Neutrophil (primary cell): ENCODE data around the gene FRMD6.

Experiments used
- H3K27ac ChIP-seq: fragments of 200-600 bp; sonication (generic); 2 replicates; pipeline ENCODE4 v1.5.1; 2016; ENCODE audit warnings: mild to moderate bottlenecking, moderate library complexity
- H3K27me3 ChIP-seq: fragments of 200-600 bp; sonication (generic); 2 replicates; pipeline ENCODE4 v1.6.0; 2016; ENCODE audit warnings: mild to moderate bottlenecking
- H3K36me3 ChIP-seq: fragments of 200-600 bp; sonication (generic); 2 replicates; pipeline ENCODE4 v1.5.1; 2017
- H3K4me1 ChIP-seq, 2 experiments: fragments of 200-600 bp in 1 of 2; sonication (generic) in 1 of 2; 1 replicate in 1 of 2; 2 replicates in 1 of 2; pipeline versions ENCODE4 v1.5.1 to v1.6.1; 2013 to 2016; ENCODE audit warnings: low read depth in 1 of 2, low read length in 1 of 2, mild to moderate bottlenecking in 1 of 2, moderate library complexity in 1 of 2; ENCODE audit not compliant: control insufficient read depth in 1 of 2, insufficient read depth in 1 of 2
- H3K4me3 ChIP-seq, 2 experiments: fragments of 200-600 bp in 1 of 2; sonication (generic) in 1 of 2; 1 replicate in 1 of 2; 2 replicates in 1 of 2; pipeline ENCODE4 v1.5.1; 2013 to 2016; ENCODE audit warnings: low read depth in 1 of 2, low read length in 1 of 2, mild to moderate bottlenecking in 1 of 2, moderate library complexity in 1 of 2
- H3K9me3 ChIP-seq: fragments of 200-600 bp; sonication (generic); 2 replicates; pipeline ENCODE4 v1.5.1; 2016
- CTCF ChIP-seq: fragments of 200-600 bp; sonication (generic); IDR thresholded peaks from 2 replicates; pipeline ENCODE4 v1.5.1; 2016; ENCODE audit warnings: antibody characterized with exemption

Gene FRMD6

DNA sequence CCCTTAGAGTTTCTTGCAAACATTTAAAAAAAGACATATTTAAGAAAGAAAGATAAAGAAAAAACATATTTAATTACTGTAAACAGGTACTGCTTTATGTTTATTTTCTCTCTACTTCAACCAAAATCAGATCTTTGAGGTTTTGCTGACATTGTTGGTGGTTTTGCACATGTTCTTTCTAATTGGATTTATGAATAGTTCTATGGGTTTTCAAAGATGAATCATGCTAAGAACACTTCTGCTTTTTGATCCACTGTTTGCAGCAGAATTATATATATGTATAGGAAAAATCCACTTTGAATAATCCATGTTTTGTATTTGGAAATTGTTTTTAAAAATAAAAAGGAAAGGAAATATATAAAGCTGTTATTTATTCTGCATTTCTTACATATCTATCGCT lies 78.4 kb downstream of the FRMD6 start:
- Histone ChIP-seq H3K4me3 (no peak overlapping the region), H3K27me3 (no peaks in the 10 kb centered on the region), H3K4me1 (peaks cover 0 to 10% of the 10 kb centered on the region in 2 experiments), H3K27ac (no peak overlapping the region), H3K36me3 (no peaks in the 10 kb centered on the region), H3K9me3 (no peaks in the 10 kb centered on the region)
- TF ChIP-seq CTCF, result no peak

GRCh38 chr14:51730684-51731083 lies 79.0 kb downstream of the FRMD6 start:
- TF ChIP-seq CTCF, result no peak
- H3K9me3 ChIP-seq, result no peaks in the 10 kb centered on the region
- H3K27ac ChIP-seq, result no peak overlapping the region
- H3K27me3 ChIP-seq, result peaks cover 1% of the 10 kb centered on the region
- no peak overlapping the region for H3K4me3 ChIP-seq
- H3K36me3 ChIP-seq, result no peaks in the 10 kb centered on the region
- peaks cover 0 to 10% of the 10 kb centered on the region in 2 experiments for H3K4me1 ChIP-seq

GRCh38 chr14:51732494-51733112 lies 80.9 kb downstream of the FRMD6 start:
- Histone ChIP-seq H3K4me3 (no peak overlapping the region), H3K36me3 (no peaks in the 10 kb centered on the region), H3K4me1 (peaks cover 0 to 6% of the 10 kb centered on the region in 2 experiments), H3K27ac (no peak overlapping the region), H3K9me3 (no peaks in the 10 kb centered on the region), H3K27me3 (peaks cover 19% of the 10 kb centered on the region)
- no peak for TF ChIP-seq CTCF

DNA sequence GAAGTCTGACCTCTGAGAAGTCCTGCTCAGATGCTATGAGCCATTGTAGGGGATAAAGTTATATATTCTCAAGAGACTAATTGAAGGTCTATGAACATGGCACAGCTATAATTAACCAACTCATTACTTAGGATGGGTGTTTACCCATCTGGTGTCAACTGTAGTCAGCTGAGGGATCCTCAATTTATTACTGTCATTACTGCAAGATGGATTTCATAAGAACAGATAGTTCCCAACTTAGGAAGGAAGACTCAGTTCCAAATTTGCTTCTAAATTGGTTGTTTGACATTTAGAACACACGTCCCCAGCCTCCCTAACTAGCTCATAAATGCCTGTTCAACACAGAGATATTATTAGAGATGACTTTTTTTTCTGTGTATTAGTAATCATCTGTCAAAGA lies 81.4 kb downstream of the FRMD6 start:
- no peak overlapping the region for H3K27ac ChIP-seq
- peaks cover 22% of the 10 kb centered on the region for H3K27me3 ChIP-seq
- TF ChIP-seq CTCF, result no peak
- H3K4me1 ChIP-seq, result peaks cover 0 to under 1% of the 10 kb centered on the region in 2 experiments
- no peak overlapping the region for H3K4me3 ChIP-seq
- no peaks in the 10 kb centered on the region for H3K9me3 ChIP-seq
- H3K36me3 ChIP-seq, result no peaks in the 10 kb centered on the region

- Histone ChIP-seq H3K27ac (no peak overlapping the region), H3K4me1 (no peaks in the 10 kb centered on the region), H3K36me3 (no peaks in the 10 kb centered on the region), H3K27me3 (peaks cover 36% of the 10 kb centered on the region), H3K9me3 (no peaks in the 10 kb centered on the region), H3K4me3 (no peak overlapping the region)
- no peak for TF ChIP-seq CTCF
Observed at GRCh38 chr14:51735851-51736250, 84.1 kb downstream of the FRMD6 start.
